HG02885 (cell line): ENCODE results near the gene BASP1.

ENCODE experiments used
- ATAC-seq: cut with Tn5 transposase; IDR thresholded peaks from one replicate; pipeline ENCODE4 v1.9.1; 2021; ENCODE audit warnings: mild to moderate bottlenecking; ENCODE audit not compliant: unreplicated experiment, poor library complexity

BASP1 gene

GRCh38 chr5:17221843-17222636, 4.6 kb downstream of the BASP1 start:
- no peak for ATAC-seq

DNA sequence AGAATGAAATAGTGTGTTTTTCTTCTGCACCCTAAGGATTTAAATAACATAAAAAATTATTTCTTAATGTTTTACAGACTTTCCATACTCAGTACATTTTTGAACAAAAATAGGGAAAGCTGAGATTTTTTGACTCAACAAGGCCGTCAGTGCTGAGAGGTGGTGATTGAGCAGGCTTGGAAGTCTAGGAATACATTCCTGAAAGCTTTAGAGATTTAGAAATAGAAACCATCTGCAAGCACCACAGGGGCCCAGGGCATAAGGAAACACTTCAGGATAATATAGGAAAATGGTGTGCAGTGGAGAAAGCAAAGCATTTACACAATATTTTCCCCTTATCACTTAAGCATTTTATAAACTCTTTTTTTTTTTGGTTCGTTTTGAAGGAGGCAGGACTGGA, 5.2 kb downstream of the BASP1 start:
- no peak for ATAC-seq

- ATAC-seq, result peak; percentile 35
These were observed 6.1 kb downstream of the BASP1 start for GRCh38 chr5:17223367-17224185.

DNA sequence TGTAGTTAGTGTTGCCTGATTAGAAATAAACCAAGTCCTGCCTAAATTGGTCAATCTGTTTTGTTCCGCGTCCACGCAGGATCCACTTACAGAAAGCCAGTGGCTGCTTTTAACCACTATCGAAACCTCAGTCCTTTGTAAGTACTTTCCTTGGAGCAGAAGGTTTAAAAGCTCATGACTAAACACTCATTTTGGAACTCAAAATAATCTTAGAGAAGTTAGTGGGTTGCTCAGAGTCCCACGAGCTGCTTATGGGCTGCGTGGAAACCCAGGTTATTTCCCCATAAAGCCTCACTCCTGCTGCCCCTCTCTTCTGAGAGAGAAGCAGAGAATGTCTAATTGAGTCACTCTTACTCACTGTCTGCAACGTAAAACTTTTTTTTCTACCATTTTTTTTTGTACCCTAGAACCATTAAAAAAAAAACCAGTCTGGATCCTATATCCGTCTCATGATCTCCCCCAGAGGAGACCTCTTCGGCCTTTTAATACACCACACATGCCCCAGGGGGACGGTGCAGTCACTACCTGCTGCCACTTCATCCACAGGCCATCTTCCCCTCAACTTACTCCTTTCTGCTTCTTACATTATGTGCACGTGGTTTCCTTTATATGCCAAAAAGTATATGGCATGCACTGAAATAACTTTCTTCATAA, 7.6 kb downstream of the BASP1 start:
- ATAC-seq, result peak; percentile 65

DNA sequence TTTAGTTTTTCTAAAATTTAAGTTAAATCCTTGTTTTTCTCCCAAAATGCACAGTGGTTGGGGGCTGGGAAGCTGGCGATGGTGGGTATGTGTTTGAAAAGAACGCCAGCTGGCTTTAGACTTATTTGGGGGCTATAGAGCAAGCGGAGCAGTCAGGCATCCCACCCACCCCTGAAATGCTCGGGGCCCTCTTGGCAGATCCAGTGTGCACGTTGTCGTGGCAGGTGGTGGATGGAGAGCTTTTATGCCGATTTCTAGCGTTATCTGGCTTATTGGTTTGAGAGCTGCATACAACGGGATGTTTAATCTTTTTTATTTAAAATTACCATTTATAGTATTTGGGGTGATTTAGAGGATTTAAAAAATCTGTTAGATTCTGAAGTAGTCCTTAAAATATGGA, 8.1 kb downstream of the BASP1 start:
- ATAC-seq, result no peak

GRCh38 chr5:17227868-17228267, 10.4 kb downstream of the BASP1 start:
- ATAC-seq, result no peak

- ATAC-seq, result peak; percentile 58
These were observed 11.4 kb downstream of the BASP1 start for GRCh38 chr5:17228821-17229291.

GRCh38 chr5:17229313-17229712, 11.9 kb downstream of the BASP1 start:
- peak; percentile 32 for ATAC-seq

GRCh38 chr5:17230191-17230590, 12.8 kb downstream of the BASP1 start:
- no peak for ATAC-seq

- ATAC-seq, result no peak
These were observed 13.5 kb downstream of the BASP1 start for GRCh38 chr5:17230808-17231525.

DNA sequence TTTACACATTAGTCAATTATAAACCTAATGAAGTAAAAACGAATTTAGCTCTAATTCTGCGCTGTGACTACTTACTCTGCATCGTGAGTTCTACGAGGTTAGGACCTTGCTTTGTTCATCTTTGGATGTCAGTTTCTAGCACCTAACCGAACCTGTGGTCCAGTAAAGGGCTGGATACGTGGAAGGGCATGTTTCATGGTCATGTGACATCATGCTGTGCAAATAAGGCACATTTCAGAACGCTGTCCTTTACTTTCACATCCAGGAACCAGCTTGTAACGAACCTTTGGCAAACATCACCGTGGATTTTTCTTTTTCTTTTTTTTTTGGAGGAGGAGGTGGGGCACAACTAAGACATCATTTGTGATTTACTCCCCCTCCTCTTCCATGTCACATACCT, 15.0 kb downstream of the BASP1 start:
- no peak for ATAC-seq

GRCh38 chr5:17233488-17233887, 16.1 kb downstream of the BASP1 start:
- ATAC-seq, result no peak

DNA sequence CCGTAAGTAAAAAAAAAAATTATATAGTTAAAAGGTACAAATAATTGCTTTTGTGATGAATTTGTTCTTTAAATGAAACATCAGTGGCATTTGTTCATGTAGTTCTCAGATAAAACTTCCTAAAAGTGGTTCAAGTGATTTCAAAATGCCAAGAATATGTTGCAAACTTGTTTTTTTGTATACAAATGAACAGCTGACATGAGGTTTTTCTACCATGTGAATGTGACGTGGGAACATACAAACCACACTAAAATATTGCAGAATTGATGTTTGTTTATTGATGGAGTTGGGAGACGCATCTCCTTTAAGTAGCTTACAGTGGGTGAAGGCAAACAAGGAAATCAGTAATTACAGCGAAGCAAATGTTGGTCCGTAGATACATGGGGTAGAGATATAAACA, 16.9 kb downstream of the BASP1 start:
- ATAC-seq, result no peak

DNA sequence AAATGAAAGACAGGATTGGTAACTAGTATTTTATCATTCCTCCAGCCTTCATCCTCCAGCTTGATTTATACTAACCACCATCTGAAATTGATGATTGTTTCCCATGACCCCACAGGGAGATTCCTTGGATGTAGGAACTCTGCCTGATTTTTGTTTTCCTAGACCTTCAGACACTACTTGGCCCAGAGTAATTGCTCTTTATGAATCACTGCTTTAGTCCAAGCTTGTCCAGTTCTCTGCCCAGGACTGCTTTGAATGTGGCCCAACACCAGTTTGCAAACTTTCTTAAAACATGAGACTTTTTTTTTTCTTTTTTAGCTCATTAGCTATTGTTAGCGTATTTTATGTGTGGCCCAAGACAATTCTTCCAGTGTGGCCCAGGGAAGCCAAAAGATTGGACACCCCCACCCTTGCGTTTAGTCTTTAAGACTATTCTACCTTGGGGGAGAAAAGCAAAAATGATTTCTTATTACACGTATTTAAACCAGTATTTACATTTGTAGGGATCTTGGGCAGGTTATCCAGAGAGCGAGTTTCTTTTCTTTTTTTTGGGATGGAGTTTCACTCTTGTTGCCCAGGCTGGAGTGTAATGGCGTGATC, 18.4 kb downstream of the BASP1 start:
- no peak for ATAC-seq

- no peak for ATAC-seq
These were observed 21.1 kb downstream of the BASP1 start for GRCh38 chr5:17238521-17239041.

DNA sequence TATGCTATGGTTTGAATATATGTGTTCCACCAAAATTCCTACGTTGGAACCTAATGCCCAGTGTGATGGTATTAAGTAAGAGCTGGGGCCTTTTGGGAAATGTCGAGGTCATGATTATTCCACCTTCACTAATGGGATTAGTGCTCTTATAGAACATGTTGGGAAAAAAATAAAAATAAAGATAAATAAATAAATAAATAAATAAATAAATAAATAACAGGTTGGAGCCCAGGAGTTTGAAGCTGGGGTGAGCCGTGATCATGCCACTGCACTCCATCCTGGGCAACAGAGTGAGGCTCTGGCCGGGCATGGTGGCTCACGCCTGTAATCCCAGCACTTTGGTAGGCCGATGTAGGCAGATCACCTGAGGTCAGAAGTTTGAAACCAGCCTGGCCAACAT, 22.5 kb downstream of the BASP1 start:
- ATAC-seq, result no peak

GRCh38 chr5:17240487-17240886, 23.1 kb downstream of the BASP1 start:
- no peak for ATAC-seq

DNA sequence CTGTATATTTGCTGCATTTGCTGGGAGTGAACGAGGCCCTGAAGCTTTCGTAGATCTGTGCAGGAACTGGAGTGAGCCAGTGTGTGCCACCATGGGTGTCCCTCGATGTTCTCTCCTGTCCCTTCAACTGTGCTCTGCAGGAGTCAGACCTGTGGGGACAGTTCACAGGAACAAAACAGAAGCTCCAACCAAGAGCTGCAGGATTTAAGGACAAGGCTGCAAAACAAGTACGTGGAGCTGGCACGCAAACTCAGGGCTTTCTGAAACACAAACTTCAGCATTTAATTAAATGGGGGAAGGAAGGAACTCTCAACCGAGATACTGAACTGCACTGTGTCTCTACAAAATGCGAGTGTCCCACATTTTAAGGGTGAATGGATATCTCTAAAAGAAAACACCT, 24.2 kb downstream of the BASP1 start:
- ATAC-seq, result peak; percentile 42

DNA sequence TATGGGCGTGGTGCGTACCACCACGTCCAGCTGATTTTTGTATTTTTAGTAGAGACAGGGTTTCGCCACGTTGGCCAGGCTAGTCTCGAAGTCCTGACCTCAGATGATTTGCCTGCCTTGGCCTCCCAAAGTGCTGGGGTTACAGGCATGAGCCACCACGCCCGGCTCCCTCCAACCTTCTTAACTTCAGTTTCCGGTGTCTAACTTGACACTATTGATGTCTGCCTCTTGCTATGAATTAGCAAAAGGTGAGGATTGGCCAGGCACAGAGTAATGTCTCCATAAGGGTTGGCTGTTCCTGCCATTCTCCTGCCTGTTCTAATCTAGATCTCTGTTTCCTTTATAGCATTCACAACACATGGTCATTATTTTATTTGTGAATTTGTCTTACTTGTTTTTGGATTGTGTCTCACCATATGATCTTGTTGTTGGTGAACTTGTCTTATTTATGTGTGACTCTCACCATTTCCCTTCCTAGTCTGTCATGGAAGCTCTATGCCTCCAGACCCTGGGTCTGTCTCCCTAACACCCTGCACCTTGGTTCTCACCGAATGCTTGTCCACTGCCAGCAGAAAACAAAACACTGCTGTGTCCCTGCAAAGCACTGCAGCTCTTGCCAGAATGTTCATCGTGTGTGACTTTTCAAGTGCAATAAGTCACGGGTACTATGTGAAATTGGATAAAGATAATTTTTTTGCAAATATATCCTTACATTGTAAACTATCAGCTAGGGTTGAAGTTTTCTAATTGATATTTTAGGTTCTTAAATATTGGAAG, 26.0 kb downstream of the BASP1 start:
- peak; percentile 49 for ATAC-seq
